OCI-LY7 (cell line): ENCODE data around the gene FRMD6. TPM values are rescaled to one million over a fixed set of nuclear protein-coding genes. Genes with fewer than 3 reads are reported as not detected.

ENCODE experiments used
- BruUV-seq: library from RNA; stranded (reverse); fragments of 400-500 nt; replicated peaks from 2 replicates; lab custom pipeline; 2021; lab: Mats Ljungman, UMichigan
- CTCF ChIA-PET: fragments of 300-600 bp; sonication (Branson Sonifier 250); formaldehyde crosslinking; loops from one replicate; lab custom pipeline; 2022; ENCODE audit warnings: antibody characterized with exemption; ENCODE audit not compliant: unreplicated experiment; lab: Charles Lee
- POLR2A ChIA-PET: fragments of 300-600 bp; sonication (Branson Sonifier 250); formaldehyde crosslinking; loops from one replicate; lab custom pipeline; 2022; ENCODE audit warnings: antibody characterized with exemption; lab: Charles Lee
- DNase-seq: peaks from one replicate; pipeline ENCODE4 v3.0.0-alpha.2; 2015; ENCODE audit warnings: low spot score
- H2AFZ ChIP-seq: fragments of 200-600 bp; sonication (generic), shearing (Covaris generic); 2 replicates; pipeline ENCODE4 v1.6.1; 2014; ENCODE audit warnings: mild to moderate bottlenecking, antibody characterized with exemption, low read length, moderate library complexity
- H3K27ac ChIP-seq: fragments of 200-600 bp; sonication (generic); 2 replicates; pipeline ENCODE4 v1.5.1; 2014; ENCODE audit warnings: mixed run types, low read depth, mild to moderate bottlenecking, moderate library complexity, low read length, inconsistent platforms; ENCODE audit not compliant: poor library complexity, severe bottlenecking
- H3K36me3 ChIP-seq: fragments of 200-600 bp; sonication (generic); 2 replicates; pipeline ENCODE4 v1.6.1; 2014; ENCODE audit warnings: mild to moderate bottlenecking, antibody characterized with exemption, low read length, moderate library complexity, mixed read lengths; ENCODE audit not compliant: insufficient read depth
- H3K4me1 ChIP-seq: fragments of 200-600 bp; sonication (generic); 2 replicates; pipeline ENCODE4 v1.5.1; 2014; ENCODE audit warnings: mild to moderate bottlenecking, low read length; ENCODE audit not compliant: insufficient read depth, poor library complexity, severe bottlenecking
- H3K4me2 ChIP-seq: fragments of 200-600 bp; sonication (generic); 2 replicates; pipeline ENCODE4 v1.6.1; 2014; ENCODE audit warnings: mild to moderate bottlenecking, low read length
- H3K4me3 ChIP-seq: fragments of 200-600 bp; sonication (generic); 2 replicates; pipeline ENCODE4 v1.5.1; 2014; ENCODE audit warnings: mild to moderate bottlenecking, low read depth, low read length; ENCODE audit not compliant: poor library complexity, severe bottlenecking
- H3K79me2 ChIP-seq: fragments of 200-600 bp; sonication (generic); 2 replicates; pipeline ENCODE4 v1.6.1; 2016; ENCODE audit warnings: low read depth, mild to moderate bottlenecking, low read length, moderate library complexity, mixed read lengths; ENCODE audit not compliant: insufficient read depth
- H3K9me2 ChIP-seq: fragments of 200-600 bp; sonication (generic); 2 replicates; pipeline ENCODE4 v1.6.1; 2016; ENCODE audit warnings: mild to moderate bottlenecking, low read length, mixed read lengths; ENCODE audit not compliant: insufficient read depth
- H3K9me3 ChIP-seq: fragments of 200-600 bp; sonication (generic); 2 replicates; pipeline ENCODE4 v1.6.1; 2014; ENCODE audit warnings: mild to moderate bottlenecking, mixed run types, low read length, mixed read lengths
- H4K20me1 ChIP-seq: fragments of 200-600 bp; sonication (generic); 2 replicates; pipeline ENCODE4 v1.6.1; 2014; ENCODE audit warnings: mild to moderate bottlenecking, antibody characterized with exemption, low read length, moderate library complexity, mixed read lengths; ENCODE audit not compliant: insufficient read depth
- EZH2phosphoT487 ChIP-seq: fragments of 200-600 bp; sonication (generic); IDR thresholded peaks from 2 replicates; pipeline ENCODE4 v1.6.1; 2018; ENCODE audit warnings: low read depth, borderline replicate concordance, mild to moderate bottlenecking, mixed run types, antibody characterized with exemption, low read length, moderate library complexity, mixed read lengths
- intact Hi-C: fragments of 100-400 bp; cut with micrococcal nuclease; formaldehyde crosslinking; loops from one replicate; pipeline ENCODE4 v1.10.0; 2022; ENCODE audit not compliant: unreplicated experiment
- total RNA-seq, 2 experiments: library from RNA; depleted of rRNA in 1 of 2; stranded (reverse); fragments of >200 nt in 1 of 2; shearing (Covaris generic) in 1 of 2; gene quantifications; 2 replicates each; pipeline ENCODE4 v1.2.3, GENCODE V29; 2014 to 2022
- TF ChIP-seq, protein P1 (sequence below): fragments of 200-600 bp; sonication (generic); conservative IDR thresholded peaks from 2 replicates; pipeline ENCODE4 v1.5.1; 2014; ENCODE audit warnings: mild to moderate bottlenecking, antibody characterized with exemption, low read length, moderate library complexity, mixed read lengths

Gene FRMD6
- total RNA-seq, 2 experiments from 2014 or later = 4.4 to 12.3 TPM

DNA sequence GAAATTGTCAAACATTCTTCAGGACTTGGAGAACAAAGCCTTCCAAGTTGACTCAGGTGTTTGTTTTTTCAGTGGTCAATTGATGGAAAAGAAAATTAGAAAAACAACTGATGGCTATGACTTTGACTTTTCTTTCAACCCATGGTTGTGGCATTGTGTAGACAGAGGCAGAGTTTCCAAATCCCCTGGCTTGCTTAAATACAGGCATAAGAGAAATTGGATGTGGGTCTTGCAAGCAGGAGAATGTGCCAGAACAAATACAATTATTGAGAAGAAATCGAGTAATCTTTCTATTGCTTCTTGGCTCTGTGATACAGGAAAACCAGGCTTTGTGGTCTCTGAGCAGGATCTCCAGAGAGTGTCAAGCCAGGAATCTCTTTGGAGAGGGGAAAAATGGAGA, 40.9 kb upstream of the FRMD6 start:
- Histone ChIP-seq H3K9me3 (no peaks in the 10 kb centered on the region), H2AFZ (no peak overlapping the region), H3K9me2 (no peaks in the 10 kb centered on the region), H3K4me1 (no peaks in the 10 kb centered on the region), H3K79me2 (no peaks in the 10 kb centered on the region), H4K20me1 (no peaks in the 10 kb centered on the region), H3K27ac (no peak overlapping the region), H3K4me2 (no peak overlapping the region), H3K36me3 (no peaks in the 10 kb centered on the region), H3K4me3 (no peak overlapping the region)
- DNase-seq = no peak
- ChIA-PET POLR2A (no interaction called here), CTCF (no interaction called here)
- TF ChIP-seq, protein P1, sequence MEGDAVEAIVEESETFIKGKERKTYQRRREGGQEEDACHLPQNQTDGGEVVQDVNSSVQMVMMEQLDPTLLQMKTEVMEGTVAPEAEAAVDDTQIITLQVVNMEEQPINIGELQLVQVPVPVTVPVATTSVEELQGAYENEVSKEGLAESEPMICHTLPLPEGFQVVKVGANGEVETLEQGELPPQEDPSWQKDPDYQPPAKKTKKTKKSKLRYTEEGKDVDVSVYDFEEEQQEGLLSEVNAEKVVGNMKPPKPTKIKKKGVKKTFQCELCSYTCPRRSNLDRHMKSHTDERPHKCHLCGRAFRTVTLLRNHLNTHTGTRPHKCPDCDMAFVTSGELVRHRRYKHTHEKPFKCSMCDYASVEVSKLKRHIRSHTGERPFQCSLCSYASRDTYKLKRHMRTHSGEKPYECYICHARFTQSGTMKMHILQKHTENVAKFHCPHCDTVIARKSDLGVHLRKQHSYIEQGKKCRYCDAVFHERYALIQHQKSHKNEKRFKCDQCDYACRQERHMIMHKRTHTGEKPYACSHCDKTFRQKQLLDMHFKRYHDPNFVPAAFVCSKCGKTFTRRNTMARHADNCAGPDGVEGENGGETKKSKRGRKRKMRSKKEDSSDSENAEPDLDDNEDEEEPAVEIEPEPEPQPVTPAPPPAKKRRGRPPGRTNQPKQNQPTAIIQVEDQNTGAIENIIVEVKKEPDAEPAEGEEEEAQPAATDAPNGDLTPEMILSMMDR = no peak
- no peak for TF ChIP-seq EZH2phosphoT487
- no TSS peak for BruUV-seq
- intact Hi-C loops = no loop called here

DNA sequence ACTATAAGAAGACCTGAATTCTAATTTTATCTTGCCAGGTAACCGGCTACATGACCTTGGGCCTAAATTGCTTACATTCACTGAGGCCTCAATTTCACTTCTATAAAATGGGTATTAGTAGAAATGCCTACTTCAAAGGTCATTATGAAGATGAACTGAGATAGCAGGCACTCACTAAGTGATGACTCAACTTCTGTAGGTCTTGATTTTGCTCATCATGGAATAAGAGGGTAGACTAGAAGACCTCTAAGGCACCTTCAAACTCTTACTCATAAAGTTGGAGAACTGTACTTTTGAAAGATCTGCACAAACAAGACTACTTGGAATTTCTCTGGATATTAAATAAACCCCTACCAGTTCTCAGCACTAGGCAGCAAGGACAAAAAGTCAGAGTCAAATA, 39.3 kb upstream of the FRMD6 start:
- no peak overlapping the region for H2AFZ ChIP-seq
- intact Hi-C loops = no loop called here
- no peak overlapping the region for H3K4me3 ChIP-seq
- BruUV-seq = no TSS peak
- no peak overlapping the region for H3K4me2 ChIP-seq
- H4K20me1 ChIP-seq = no peaks in the 10 kb centered on the region
- no peak overlapping the region for H3K27ac ChIP-seq
- H3K4me1 ChIP-seq = no peaks in the 10 kb centered on the region
- no peaks in the 10 kb centered on the region for H3K9me2 ChIP-seq
- no peak for DNase-seq
- no peaks in the 10 kb centered on the region for H3K36me3 ChIP-seq
- ChIA-PET POLR2A (interaction anchor here (0.7 kb wide), 1 partner anchor 181 kb away, joined by 3 read pairs; no protein-coding TSS in a partner anchor), CTCF (no interaction called here)
- no peaks in the 10 kb centered on the region for H3K9me3 ChIP-seq
- H3K79me2 ChIP-seq = no peaks in the 10 kb centered on the region
- TF ChIP-seq, protein P1 = no peak
- no peak for TF ChIP-seq EZH2phosphoT487

DNA sequence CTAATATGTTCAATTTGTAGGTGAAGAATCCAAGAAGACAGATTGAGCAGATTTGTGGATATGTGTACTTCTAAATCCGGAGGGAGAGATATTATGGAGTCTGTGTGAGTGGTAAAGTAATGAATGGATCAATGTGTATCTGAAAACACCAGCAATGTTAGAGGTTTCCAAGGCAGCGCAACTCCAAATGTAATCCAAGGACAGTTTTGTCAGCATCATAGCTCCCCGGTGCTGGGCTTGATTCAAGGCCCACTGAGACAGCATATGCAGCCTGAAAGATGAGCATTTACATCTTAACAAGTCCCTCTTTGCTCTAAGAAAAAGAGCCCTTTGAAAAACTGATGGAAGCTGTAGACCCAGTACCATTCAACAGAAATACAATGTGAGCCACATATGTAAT, 38.3 kb upstream of the FRMD6 start:
- H4K20me1 ChIP-seq = no peaks in the 10 kb centered on the region
- no TSS peak for BruUV-seq
- no peaks in the 10 kb centered on the region for H3K36me3 ChIP-seq
- ChIA-PET POLR2A (no interaction called here), CTCF (no interaction called here)
- H3K4me1 ChIP-seq = no peaks in the 10 kb centered on the region
- H3K27ac ChIP-seq = no peak overlapping the region
- intact Hi-C loops = no loop called here
- DNase-seq = no peak
- no peaks in the 10 kb centered on the region for H3K9me3 ChIP-seq
- H3K79me2 ChIP-seq = no peaks in the 10 kb centered on the region
- H2AFZ ChIP-seq = no peak overlapping the region
- no peak overlapping the region for H3K4me2 ChIP-seq
- TF ChIP-seq, protein P1 = no peak
- TF ChIP-seq EZH2phosphoT487 = no peak
- no peak overlapping the region for H3K4me3 ChIP-seq
- no peaks in the 10 kb centered on the region for H3K9me2 ChIP-seq
